GM11168 (cell line): Measurements from ENCODE around the gene SOX5.
"Not testable (repeated sequence)": the region's sequence is repeated elsewhere in the genome, so short reads cannot be mapped to it uniquely, and the experiment has no call there.

Experiments used
- in situ Hi-C: fragments of 300-500 bp; cut with MboI; formaldehyde crosslinking; loops from one replicate; pipeline ENCODE4 v1.12.0; 2022; ENCODE audit warnings: low sequenced_read_pairs; ENCODE audit not compliant: unreplicated experiment

SOX5 gene

DNA sequence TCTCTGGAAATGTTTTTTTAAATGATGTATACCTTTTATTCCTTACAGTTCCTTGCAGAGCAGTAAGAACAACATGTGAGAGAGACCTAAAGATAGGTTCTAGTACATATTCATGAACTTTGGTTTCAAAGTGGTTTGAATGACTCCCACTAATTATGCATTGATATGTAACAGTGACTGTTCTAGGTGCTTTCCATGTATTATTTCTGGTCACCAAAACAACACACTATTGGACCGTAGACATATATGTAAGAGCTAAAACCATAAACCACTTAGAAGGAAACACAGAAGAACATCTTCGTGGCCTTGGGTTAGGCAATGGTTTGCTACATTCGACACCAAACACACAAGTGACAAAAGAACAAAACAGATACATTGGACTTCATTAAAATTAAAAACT, 37.9 kb downstream of the SOX5 start:
- in situ Hi-C loops: no loop called here

DNA sequence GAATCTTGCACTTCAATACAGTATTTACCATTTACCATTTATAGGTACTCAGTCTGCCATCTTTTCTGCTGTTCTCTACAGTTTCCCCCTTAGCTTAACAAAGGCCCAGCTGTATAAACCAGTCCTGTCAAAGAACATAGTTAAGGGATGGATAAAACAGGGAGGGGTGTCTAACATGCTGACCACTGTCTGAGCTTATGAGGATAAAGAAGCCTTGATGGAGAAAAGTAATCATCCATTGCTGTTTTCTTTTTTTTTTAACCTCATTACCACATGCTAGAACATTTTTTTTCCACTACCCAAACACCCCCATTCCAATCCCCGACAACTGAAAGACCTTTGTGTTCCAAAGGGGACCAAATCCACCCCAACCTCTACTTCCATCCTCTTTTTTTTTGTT, 39.9 kb downstream of the SOX5 start:
- in situ Hi-C loops: no loop called here

DNA sequence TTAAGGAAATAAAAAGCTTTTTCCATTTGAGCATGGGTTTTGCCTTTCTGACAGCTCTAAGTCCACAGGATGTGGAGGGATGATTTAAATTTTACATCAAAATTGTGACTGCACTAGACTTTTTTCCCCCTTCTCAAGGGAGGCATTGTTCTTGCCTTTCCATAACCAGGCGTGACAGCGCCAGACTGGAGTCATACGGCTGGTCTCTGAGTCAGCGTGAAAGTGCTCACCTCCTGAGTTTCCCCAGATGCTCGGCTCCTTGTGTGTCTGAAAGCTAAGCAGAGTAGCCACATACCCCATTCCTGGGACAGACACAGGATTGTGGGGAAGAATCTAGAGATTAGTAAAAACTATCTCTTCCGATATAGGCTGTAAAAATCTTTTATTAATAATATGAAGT, 43.1 kb downstream of the SOX5 start:
- in situ Hi-C loops: no loop called here

DNA sequence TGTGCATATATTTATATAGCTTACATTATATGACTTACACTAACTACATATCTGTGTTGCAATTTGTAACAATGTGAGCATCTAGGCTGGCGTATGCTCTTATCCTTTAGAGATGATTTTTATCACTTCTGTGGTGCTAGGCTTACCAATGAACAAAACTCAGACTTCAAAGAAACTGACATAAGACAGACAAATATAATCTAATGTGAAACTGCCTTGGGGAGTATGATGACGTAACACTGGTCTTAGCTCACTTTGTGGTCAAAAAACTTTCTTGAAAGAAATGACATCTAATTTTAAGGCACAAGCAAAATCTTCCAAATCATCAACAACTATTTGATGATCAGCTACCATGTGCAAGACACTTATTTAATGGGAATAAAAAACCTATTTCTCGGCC, 50.0 kb downstream of the SOX5 start:
- in situ Hi-C loops: no loop called here

DNA sequence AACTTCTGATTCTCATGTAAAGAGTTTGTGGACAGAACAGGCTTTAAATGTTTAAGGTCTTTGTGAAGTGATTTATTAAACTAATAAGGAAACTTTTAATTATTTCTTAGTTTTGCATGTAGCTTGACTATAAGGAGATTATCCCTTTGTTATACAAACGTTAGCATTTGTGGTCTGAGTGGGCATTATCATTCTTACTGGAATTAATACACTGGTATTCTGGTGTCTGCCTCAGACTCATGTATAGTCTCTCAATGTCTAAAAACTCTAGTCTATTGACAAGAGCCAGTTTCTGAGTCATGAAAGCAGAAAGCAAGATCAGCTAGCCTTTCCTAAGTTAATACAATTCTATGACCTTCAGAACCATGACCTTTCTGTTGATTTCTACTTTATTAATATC, 51.3 kb downstream of the SOX5 start:
- in situ Hi-C loops: no loop called here

DNA sequence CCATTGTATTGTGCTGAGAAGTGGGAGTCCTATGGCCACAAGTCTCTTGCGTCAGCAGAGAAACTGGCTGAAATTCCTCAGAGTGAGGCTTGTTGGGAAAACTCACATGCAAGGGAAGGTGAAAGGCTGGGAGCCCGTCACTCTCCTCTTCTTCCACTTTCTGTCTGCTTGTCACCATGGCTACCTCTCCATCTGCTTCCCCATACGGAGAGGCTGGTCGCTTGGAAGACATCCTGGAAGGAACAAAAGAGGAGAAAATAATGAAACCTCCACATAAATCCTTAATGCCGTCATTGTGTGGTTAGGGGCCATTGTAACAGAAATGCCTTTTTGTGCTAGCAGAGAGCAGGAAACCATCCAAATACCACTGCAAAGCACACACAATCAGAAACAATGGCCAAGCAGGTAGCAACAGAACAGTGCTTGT, 53.7 kb downstream of the SOX5 start:
- in situ Hi-C loops: no loop called here

DNA sequence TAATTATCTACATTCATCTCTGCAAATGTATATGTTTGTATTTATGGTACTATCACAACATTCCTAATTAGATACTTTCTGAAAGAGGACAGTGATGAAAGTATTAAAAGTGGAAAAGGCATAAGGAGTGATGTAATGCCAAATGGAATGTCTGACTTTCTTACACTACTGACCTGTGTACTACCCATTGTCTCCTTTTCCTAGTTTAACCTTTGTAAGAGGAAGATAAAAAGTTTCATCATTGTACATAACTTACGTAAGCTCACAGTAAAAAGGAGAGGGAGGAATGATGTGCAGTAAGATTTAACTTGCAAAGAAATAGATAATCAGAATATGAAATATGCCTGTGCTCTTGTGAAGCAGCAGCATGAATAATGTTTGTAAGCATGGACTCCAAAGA, 55.9 kb downstream of the SOX5 start:
- in situ Hi-C loops: no loop called here

DNA sequence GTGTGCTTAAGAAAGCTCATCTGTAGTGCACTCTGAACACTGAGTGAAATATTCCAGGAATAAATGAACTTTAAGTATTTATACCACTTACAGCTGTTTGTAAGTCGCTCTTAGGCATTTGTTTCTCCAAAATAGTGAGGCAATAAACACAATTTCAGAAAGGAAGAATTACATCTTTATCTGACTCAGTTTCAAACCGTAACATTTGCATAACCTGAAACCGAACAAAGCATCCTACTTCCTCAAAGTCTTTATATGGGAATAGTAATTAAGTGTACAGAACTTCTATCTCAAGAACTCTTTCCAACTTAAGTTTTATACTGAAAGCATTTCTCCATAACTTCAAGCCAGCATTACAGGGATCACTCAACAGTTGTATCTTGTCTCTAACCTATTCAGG, 58.4 kb downstream of the SOX5 start:
- in situ Hi-C loops: no loop called here

DNA sequence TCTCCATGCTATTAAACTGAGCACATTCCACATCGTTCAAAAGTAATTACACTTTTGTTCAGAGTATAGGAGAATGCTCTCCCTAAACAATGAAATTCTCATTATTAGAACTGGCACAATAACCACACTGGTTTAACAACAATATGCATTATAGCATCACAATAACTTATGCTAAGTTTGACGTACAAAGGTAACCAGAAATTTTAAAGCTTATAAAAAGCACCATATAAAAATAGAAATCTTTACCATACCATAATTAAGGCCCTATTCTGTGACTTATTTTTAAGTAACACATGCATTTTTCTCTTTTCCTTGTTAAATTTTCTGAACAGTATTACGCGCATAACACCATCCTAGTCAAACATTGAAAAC, 60.4 kb downstream of the SOX5 start:
- in situ Hi-C loops: no loop called here

DNA sequence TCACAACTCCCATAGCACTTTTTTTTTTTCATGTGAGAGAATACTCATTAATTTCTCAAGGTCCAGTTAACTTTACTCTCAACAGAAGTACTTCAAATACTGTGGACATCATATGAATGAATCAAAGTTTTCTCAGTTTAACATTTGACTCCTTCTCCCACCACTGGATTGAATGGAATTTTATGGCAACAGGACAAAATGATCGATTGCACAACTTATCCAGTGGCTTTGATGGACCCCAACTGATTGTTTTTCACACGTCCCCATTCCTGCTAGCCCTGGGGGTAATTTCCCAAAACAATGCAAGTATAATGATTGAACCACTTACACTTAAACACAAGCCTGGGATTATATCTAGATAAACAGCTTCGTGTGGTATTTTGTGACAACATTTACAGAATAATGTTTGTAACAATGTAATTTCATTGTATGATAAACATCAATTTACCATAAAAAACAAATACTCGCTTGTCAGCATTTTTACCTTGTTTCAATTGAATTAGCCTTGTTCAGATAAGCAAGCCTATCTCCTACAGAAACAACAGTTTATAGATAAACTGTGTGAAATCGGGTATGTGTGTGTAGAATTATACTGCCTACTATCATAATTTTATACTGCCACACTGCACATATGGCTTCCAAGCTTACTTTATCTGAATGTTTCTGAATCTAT, 60.9 kb downstream of the SOX5 start:
- in situ Hi-C loops: no loop called here

DNA sequence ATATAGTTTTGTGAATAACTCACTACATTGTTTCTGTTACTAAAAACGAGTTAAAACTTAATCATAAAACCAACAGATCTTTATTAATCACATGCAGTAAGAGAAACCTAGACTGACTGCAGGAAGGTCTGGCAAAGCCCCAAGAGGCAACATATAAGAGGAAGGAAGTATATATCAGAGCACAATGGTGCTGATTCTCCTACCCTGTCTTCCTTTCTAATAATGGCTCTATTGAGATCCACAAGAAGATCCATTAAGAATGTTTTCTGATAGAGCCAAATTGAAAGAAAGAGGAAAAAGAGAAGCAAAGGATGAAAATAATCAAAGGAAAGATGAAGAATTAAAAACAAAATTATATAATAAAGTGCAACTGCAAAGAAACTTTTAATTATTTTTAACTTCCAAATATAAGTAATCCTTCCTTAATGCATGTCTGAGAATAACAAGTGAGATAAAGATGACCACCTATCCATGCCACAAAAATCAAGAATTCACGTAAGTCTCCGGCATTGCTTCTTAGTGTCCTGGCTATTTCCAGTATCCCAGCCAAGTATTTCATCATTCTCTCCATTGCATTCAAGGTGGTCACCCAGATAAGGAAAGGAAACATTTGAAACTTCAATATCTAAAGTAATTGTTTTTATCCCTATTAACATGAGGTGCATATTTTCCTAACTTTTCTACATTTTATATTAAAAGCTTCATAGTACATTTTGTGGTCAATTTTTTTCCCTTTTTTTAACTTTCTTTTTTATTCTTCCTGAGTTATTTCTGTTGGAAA, 62.2 kb downstream of the SOX5 start:
- in situ Hi-C loops: no loop called here

DNA sequence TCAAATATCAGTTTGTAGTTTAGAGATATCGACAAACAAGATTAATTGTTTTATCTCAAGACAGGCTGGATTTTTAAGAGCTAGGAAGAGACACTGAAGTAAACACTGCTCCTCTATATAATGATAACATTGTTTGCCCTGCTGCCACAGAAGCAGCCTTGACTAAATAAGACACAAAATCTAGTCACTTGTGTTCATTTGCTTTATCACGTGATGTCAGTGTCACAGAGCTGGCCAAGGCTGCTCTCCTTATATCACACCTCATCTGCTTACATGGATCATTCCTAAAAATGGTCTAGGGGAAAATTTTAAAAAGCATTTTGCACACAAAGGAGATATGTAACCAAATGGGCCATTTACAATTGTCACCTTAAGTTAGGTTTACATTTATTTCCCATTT, 64.1 kb downstream of the SOX5 start:
- in situ Hi-C loops: no loop called here

DNA sequence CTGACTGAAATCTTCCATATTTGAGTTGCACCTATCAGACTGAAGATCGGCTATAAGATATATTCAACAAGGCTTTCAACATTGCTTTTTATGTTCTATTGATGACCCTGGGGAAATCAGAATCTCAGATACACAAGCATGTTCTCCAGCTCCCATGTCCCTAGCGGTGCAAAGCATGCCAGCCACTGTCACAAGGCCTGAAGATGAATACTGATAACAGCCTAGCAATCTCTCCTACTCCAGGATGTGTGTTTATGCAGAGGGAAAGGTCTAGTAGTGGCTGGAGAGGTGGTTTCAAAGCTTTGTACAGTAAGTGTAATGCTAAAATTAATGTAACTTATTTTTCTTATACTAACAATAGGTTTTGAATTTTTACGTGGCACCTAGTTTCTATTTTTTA, 64.6 kb downstream of the SOX5 start:
- in situ Hi-C loops: no loop called here

DNA sequence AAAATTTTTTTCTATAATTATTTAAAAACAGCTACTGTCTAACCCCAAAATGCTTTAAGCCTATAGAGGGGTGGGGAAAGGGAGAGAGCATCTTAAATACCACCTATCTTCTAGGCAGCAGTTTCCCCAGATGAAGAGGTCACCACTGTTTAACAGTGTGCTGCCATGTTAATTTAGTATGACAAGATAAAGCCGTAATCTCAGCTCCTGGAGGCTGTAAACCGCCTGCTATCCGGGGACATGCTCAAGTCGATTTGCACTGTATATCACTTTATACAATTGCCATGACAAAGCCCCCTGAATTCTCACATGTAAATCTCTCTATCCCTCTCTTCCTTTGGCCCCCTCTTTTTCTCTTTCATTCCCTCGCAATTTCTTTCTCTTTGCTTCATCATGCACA, 68.5 kb downstream of the SOX5 start:
- in situ Hi-C loops: no loop called here

DNA sequence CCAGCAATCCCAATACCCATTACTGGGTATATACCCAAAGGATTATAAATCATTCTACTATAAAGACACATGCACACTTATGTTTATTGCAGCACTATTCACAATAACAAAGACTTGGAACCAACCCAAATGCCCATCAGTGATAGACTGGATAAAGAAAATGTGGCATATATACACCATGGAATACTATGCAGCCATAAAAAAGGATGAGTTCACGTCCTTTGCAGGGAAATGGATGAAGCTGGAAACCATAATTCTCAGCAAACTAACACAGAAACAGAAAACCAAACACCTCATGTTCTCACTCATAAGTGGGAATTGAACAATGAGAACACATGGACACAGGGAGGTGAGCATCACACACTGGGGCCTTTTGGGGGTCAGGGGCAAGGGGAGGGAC, 72.9 kb downstream of the SOX5 start:
- in situ Hi-C loops: not testable (repeated sequence)

DNA sequence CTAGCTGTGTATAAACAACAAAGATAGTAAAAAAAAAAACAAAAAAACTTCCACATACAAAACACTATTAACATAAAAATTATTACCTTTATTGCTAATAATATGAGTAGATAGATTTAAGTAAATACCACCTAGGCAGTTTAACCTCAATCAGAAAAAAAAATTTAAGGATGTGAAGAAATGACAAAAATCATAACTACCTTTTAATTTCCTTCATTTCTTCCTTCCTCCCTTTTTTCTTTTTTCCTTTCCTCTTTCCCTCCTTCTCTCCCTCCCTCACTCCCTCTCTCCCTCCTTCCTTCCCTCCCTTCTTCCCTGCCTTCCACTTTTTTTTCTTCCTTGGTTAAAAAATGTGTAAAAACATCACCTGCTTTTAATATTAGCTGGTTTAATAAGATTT, 81.7 kb downstream of the SOX5 start:
- in situ Hi-C loops: no loop called here

DNA sequence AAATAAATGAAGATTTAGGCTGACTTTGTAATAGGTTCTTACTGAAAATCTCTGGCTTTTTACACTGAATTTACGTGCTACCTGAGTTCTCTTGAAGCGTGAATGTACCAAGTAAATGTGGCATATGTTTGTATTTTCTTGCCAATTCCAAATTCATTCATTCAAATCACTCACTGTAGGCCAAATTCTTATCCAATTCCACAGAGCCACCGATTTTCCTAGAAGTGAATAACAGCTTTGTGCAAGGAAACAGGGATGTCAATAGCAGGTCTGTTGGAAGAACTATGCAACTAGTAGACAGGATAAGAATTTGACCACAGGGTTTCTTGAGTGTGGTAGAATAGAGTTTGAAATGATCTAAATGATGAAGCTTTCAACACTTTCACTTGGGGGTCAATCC, 86.8 kb downstream of the SOX5 start:
- in situ Hi-C loops: no loop called here

DNA sequence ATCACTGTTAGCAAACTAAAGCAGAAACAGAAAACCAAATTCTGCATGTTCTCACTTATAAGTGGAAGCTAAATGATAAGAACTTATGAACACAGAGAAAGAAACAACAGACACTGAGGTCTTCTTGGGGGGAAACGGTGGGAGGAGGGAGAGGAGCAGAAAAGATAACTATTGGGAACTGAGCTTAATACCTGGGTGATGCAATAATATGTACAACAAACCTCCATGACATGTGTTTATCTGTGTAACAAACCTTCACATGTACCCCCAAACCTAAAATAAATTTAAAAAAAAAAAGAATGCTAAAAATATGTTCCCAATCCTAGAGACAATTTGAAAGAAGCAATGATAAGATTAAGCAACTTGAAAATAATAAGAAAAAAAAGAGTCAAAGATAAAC, 89.5 kb downstream of the SOX5 start:
- in situ Hi-C loops: no loop called here

DNA sequence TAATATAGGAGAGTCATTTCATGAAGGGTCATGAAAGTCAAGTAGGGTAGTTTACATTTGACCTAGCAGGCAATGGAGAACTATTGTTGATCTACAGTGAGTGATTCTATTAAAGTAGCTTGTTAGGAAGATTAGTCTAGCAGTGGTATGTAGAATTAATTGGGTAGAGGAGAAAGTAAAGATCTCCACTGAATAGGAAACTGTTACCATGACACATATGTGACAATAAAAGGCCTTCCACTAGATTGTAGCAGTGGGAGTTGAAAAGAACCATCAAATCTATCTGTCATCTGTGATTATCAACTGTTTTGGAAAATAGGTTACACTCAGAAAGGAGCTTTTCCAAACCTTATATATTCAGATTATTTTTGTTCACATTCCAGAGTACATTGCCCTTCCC, 92.3 kb downstream of the SOX5 start:
- in situ Hi-C loops: no loop called here

DNA sequence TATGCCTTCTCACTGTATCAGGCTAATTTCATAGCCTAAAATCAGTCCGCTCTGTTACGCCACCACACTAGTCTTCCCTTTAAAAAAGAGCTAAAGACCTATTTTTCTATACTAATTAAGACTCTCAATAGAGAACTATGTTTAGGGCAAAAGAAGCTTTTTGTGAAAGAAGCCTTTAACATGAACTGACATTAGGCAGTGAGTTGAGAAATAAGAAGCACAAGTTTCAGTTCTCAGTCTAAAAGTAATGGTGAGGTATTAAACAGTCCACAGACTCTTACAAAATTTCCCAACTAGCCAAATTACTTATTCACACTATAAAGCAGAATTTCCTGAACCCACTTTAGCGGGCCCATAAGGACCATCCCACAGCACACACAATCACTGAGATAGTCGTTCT, 93.7 kb downstream of the SOX5 start:
- in situ Hi-C loops: no loop called here

DNA sequence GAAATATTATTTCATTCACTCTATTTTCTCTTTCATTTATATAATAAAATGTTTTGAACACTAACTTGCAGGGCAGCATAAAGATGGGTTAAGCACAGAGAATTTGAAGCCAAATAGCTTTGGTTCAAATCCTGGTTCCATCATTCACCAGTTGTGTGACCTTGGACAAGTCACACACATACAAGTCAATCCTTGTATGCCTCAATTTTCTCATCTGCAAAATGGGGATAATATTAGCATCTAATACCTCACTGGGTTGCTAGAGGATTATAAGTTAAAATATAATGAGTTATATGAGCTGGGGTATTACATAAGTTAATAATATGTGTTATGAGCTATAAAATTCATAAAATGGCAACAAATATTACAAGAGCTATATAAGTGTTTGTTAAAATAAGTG, 94.9 kb downstream of the SOX5 start:
- in situ Hi-C loops: no loop called here

DNA sequence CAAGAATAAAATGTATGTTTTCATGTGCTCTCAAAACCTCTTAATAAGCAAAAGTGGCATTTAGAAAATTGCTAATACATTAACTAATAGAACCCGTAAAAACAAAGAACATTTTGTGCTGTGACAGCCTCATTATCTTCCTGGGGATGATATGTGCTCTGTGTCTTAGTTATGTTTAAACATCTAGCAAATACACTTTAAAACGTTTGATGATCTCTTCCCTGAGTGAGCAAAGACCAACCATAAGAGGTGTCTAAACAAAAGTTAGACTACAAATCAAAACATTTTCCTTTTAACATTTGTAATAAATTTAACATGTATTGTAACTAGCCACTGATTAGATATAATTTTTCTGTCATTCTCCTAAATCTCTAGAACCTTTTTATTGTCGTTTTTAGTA, 95.8 kb downstream of the SOX5 start:
- in situ Hi-C loops: no loop called here
